Astrocyte (in vitro differentiated cells and primary cell): ENCODE measurements around the gene ZBTB49. TPM values are rescaled to one million over a fixed set of nuclear protein-coding genes. Genes with fewer than 3 reads are reported as not detected.
"Not testable (repeated sequence)": the region's sequence is repeated elsewhere in the genome, so short reads cannot be mapped to it uniquely, and the experiment has no call there.

ENCODE experiments used
- DNase-seq: peaks from one replicate; pipeline ENCODE4 v3.0.0-alpha.2; 2010; ENCODE audit warnings: low read depth
- FAIRE-seq: peaks from 2 replicates; lab custom pipeline; 2011; peaks lifted over from hg19 to GRCh38; lab: Jason Lieb, UNC
- H2AFZ ChIP-seq: 2 replicates; pipeline ENCODE4 v1.6.0; 2012; ENCODE audit warnings: low read depth, low read length, inconsistent platforms
- H3K27ac ChIP-seq: 2 replicates; pipeline ENCODE4 v1.5.1; 2011; ENCODE audit warnings: low read depth, low read length, inconsistent platforms
- H3K27me3 ChIP-seq: 2 replicates; pipeline ENCODE4 v1.6.0; 2011; ENCODE audit warnings: low read length, inconsistent platforms; ENCODE audit not compliant: insufficient read depth
- H3K36me3 ChIP-seq: 2 replicates; pipeline ENCODE4 v1.5.1; 2011; ENCODE audit warnings: low read length, inconsistent platforms; ENCODE audit not compliant: insufficient read depth
- H3K4me1 ChIP-seq: 2 replicates; pipeline ENCODE4 v1.5.1; 2011; ENCODE audit warnings: low read length, inconsistent platforms; ENCODE audit not compliant: insufficient read depth
- H3K4me2 ChIP-seq: 2 replicates; pipeline ENCODE4 v1.6.0; 2012; ENCODE audit warnings: low read length, inconsistent platforms
- H3K4me3 ChIP-seq: 2 replicates; pipeline ENCODE4 v1.5.1; 2011; ENCODE audit warnings: low read depth, mild to moderate bottlenecking, low read length, inconsistent platforms; ENCODE audit not compliant: insufficient read depth
- H3K79me2 ChIP-seq: 2 replicates; pipeline ENCODE4 v1.6.0; 2012; ENCODE audit warnings: mild to moderate bottlenecking, low read length, inconsistent platforms; ENCODE audit not compliant: insufficient read depth
- H3K9ac ChIP-seq: 2 replicates; pipeline ENCODE4 v1.6.0; 2012; ENCODE audit warnings: mild to moderate bottlenecking, low read length, inconsistent platforms
- H3K9me3 ChIP-seq: 2 replicates; pipeline ENCODE4 v1.5.1; 2012; ENCODE audit warnings: low read depth, mild to moderate bottlenecking, low read length, inconsistent platforms; ENCODE audit not compliant: insufficient read depth
- H4K20me1 ChIP-seq: 2 replicates; pipeline ENCODE4 v1.6.0; 2012; ENCODE audit warnings: low read length, inconsistent platforms; ENCODE audit not compliant: insufficient read depth
- H3K27ac Mint-ChIP-seq: one replicate; pipeline ENCODE4 v1.8.0; 2021; ENCODE audit warnings: mild to moderate bottlenecking, mixed read lengths; ENCODE audit not compliant: unreplicated experiment
- H3K27me3 Mint-ChIP-seq: one replicate; pipeline ENCODE4 v1.8.0; 2021; ENCODE audit warnings: low read depth, mixed read lengths; ENCODE audit not compliant: unreplicated experiment
- H3K36me3 Mint-ChIP-seq: one replicate; pipeline ENCODE4 v1.8.0; 2021; ENCODE audit warnings: low read depth, mixed read lengths; ENCODE audit not compliant: unreplicated experiment
- H3K4me1 Mint-ChIP-seq: one replicate; pipeline ENCODE4 v1.8.0; 2021; ENCODE audit warnings: low read depth, mixed read lengths; ENCODE audit not compliant: unreplicated experiment
- H3K4me3 Mint-ChIP-seq: one replicate; pipeline ENCODE4 v1.8.0; 2021; ENCODE audit warnings: mild to moderate bottlenecking, moderate library complexity, mixed read lengths; ENCODE audit not compliant: unreplicated experiment
- H3K9me3 Mint-ChIP-seq: one replicate; pipeline ENCODE4 v1.8.0; 2021; ENCODE audit warnings: mild to moderate bottlenecking, mixed read lengths; ENCODE audit not compliant: unreplicated experiment
- CTCF ChIP-seq: IDR thresholded peaks from 2 replicates; pipeline ENCODE4 v1.5.1; 2011; ENCODE audit warnings: low read depth, mild to moderate bottlenecking, inconsistent platforms, low read length, moderate library complexity; ENCODE audit not compliant: insufficient read depth
- EZH2 ChIP-seq: IDR thresholded peaks from 2 replicates; pipeline ENCODE4 v1.6.1; 2012; ENCODE audit warnings: mild to moderate bottlenecking, low read length, inconsistent platforms; ENCODE audit not compliant: insufficient read depth
- total RNA-seq: library from RNA; stranded (reverse); gene quantifications from 2 replicates; pipeline ENCODE4 v1.2.1, GENCODE V29; 2021

ZBTB49 gene
- total RNA-seq, 1 donor from 2014 or later = 5.5 TPM

- H3K9me3 Mint-ChIP-seq = peaks cover 8% of the 10 kb centered on the region
- no peak for FAIRE-seq
- no peak overlapping the region for H3K27ac ChIP-seq
Measured at GRCh38 chr4:4347585-4347984, 57.5 kb downstream of the ZBTB49 start.

GRCh38 chr4:4348585-4348984, 58.5 kb downstream of the ZBTB49 start:
- not testable (repeated sequence) for FAIRE-seq, H4K20me1 ChIP-seq

More at GRCh38 chr4:4347585-4347984, 57.5 kb downstream of the ZBTB49 start:
- Mint-ChIP-seq H3K4me1 (no peaks in the 10 kb centered on the region), H3K27me3 (peaks cover 20% of the 10 kb centered on the region), H3K36me3 (peaks cover 3% of the 10 kb centered on the region), H3K4me3 (no peak overlapping the region), H3K27ac (no peak overlapping the region)
- TF ChIP-seq EZH2 = no peak
- TF ChIP-seq CTCF = no peak
- Histone ChIP-seq H3K27me3 (peaks cover 6% of the 10 kb centered on the region), H2AFZ (no peak overlapping the region), H3K79me2 (no peaks in the 10 kb centered on the region), H3K36me3 (no peaks in the 10 kb centered on the region), H3K4me1 (no peaks in the 10 kb centered on the region), H3K9ac (no peak overlapping the region), H3K4me2 (no peak overlapping the region), H3K9me3 (no peaks in the 10 kb centered on the region), H4K20me1 (no peaks in the 10 kb centered on the region), H3K4me3 (no peak overlapping the region)
- no peak for DNase-seq

GRCh38 chr4:4349867-4350266, 59.8 kb downstream of the ZBTB49 start:
- no peak overlapping the region for H3K4me2 ChIP-seq
- Mint-ChIP-seq H3K9me3 (peaks cover 8% of the 10 kb centered on the region), H3K4me3 (no peak overlapping the region)

More at GRCh38 chr4:4348585-4348984, 58.5 kb downstream of the ZBTB49 start:
- H3K27ac Mint-ChIP-seq, H3K9ac ChIP-seq, H3K4me2 ChIP-seq, H3K36me3 Mint-ChIP-seq, H3K9me3 Mint-ChIP-seq, H2AFZ ChIP-seq, H3K79me2 ChIP-seq, H3K27me3 ChIP-seq, DNase-seq, H3K4me1 Mint-ChIP-seq, H3K4me1 ChIP-seq, H3K4me3 ChIP-seq, H3K9me3 ChIP-seq, H3K36me3 ChIP-seq, H3K4me3 Mint-ChIP-seq, H3K27ac ChIP-seq: not testable (repeated sequence)
- H3K27me3 Mint-ChIP-seq = peaks cover 15% of the 10 kb centered on the region

More at GRCh38 chr4:4349867-4350266, 59.8 kb downstream of the ZBTB49 start:
- H3K9ac ChIP-seq = no peak overlapping the region
- H2AFZ ChIP-seq = no peak overlapping the region
- H3K4me1 ChIP-seq = no peaks in the 10 kb centered on the region
- H3K36me3 ChIP-seq = no peaks in the 10 kb centered on the region
- peaks cover 3% of the 10 kb centered on the region for H3K36me3 Mint-ChIP-seq
- H3K9me3 ChIP-seq = no peaks in the 10 kb centered on the region
- H3K4me3 ChIP-seq = no peak overlapping the region
- H4K20me1 ChIP-seq = no peaks in the 10 kb centered on the region
- H3K27ac ChIP-seq = no peak overlapping the region
- TF ChIP-seq EZH2 (no peak), CTCF (no peak)
- DNase-seq (no peak), FAIRE-seq (no peak)
- no peaks in the 10 kb centered on the region for H3K79me2 ChIP-seq
- no peaks in the 10 kb centered on the region for H3K4me1 Mint-ChIP-seq
- peaks cover 13% of the 10 kb centered on the region for H3K27me3 Mint-ChIP-seq
- H3K27me3 ChIP-seq = peaks cover 6% of the 10 kb centered on the region
- H3K27ac Mint-ChIP-seq = no peak overlapping the region
